Hepatocyte (in vitro differentiated cells): ENCODE data around the gene REEP6. TPM values are rescaled to one million over a fixed set of nuclear protein-coding genes. Genes with fewer than 3 reads are reported as not detected.
A peak's percentile ranks its signal among the peaks of the same experiment; 100 is the strongest.
"Not testable (repeated sequence)": the region's sequence is repeated elsewhere in the genome, so short reads cannot be mapped to it uniquely, and the experiment has no call there.

Experiments
- DNase-seq: peaks from one replicate; pipeline ENCODE4 v3.0.0-alpha.2; 2016; ENCODE audit warnings: low spot score
- H2AFZ ChIP-seq: fragments of 200-600 bp; sonication (generic); 2 replicates; pipeline ENCODE4 v1.6.0; 2016; ENCODE audit warnings: antibody characterized with exemption, mild to moderate bottlenecking
- H3K27ac ChIP-seq: fragments of 200-600 bp; sonication (generic); 2 replicates; pipeline ENCODE4 v1.5.1; 2016; ENCODE audit warnings: mild to moderate bottlenecking
- H3K27me3 ChIP-seq: fragments of 200-600 bp; sonication (generic); 2 replicates; pipeline ENCODE4 v1.6.1; 2016
- H3K36me3 ChIP-seq: fragments of 200-600 bp; sonication (generic); replicated peaks from 2 replicates; pipeline ENCODE4 v1.5.1; 2016; ENCODE audit warnings: low read depth; ENCODE audit not compliant: insufficient read depth
- H3K4me1 ChIP-seq: fragments of 200-600 bp; sonication (generic); 2 replicates; pipeline ENCODE4 v1.5.1; 2016; ENCODE audit warnings: mild to moderate bottlenecking, moderate library complexity; ENCODE audit not compliant: insufficient read depth
- H3K4me2 ChIP-seq: fragments of 200-600 bp; sonication (generic); 2 replicates; pipeline ENCODE4 v1.6.0; 2016
- H3K4me3 ChIP-seq: fragments of 200-600 bp; sonication (generic); 2 replicates; pipeline ENCODE4 v1.5.1; 2016; ENCODE audit warnings: mild to moderate bottlenecking
- H3K79me2 ChIP-seq: fragments of 200-600 bp; sonication (generic); 2 replicates; pipeline ENCODE4 v1.6.0; 2017; ENCODE audit warnings: mild to moderate bottlenecking
- H3K9me2 ChIP-seq: fragments of 200-600 bp; sonication (generic); replicated peaks from 2 replicates; pipeline ENCODE4 v1.6.0; 2017; ENCODE audit warnings: mild to moderate bottlenecking; ENCODE audit not compliant: insufficient read depth
- H3K9me3 ChIP-seq: fragments of 200-600 bp; sonication (generic); 2 replicates; pipeline ENCODE4 v1.5.1; 2016; ENCODE audit warnings: low read depth, mild to moderate bottlenecking
- H4K20me1 ChIP-seq: fragments of 200-600 bp; sonication (generic); 2 replicates; pipeline ENCODE4 v1.6.0; 2016; ENCODE audit warnings: mild to moderate bottlenecking; ENCODE audit not compliant: insufficient read depth, poor library complexity, severe bottlenecking
- CTCF ChIP-seq: fragments of 200-600 bp; sonication (generic); IDR thresholded peaks from 2 replicates; pipeline ENCODE4 v1.5.1; 2016; ENCODE audit warnings: antibody characterized with exemption, mild to moderate bottlenecking; ENCODE audit not compliant: poor library complexity
- EZH2 ChIP-seq: fragments of 200-600 bp; sonication (generic); IDR thresholded peaks from 2 replicates; pipeline ENCODE4 v1.6.1; 2016; ENCODE audit warnings: antibody characterized with exemption, mild to moderate bottlenecking, borderline replicate concordance
- EZH2phosphoT487 ChIP-seq: fragments of 200-600 bp; sonication (generic); IDR thresholded peaks from one replicate; pipeline ENCODE4 v1.6.1; 2018; ENCODE audit warnings: antibody characterized with exemption, mild to moderate bottlenecking, low read depth, moderate library complexity; ENCODE audit not compliant: unreplicated experiment, severe bottlenecking
- WGBS: methylation state at CpG from one replicate; pipeline ENCODE4 v1.1.6; 2016; ENCODE audit warnings: low lambda C conversion rate; ENCODE audit errors: missing lambda C conversion rate; 5-methylcytosine and 5-hydroxymethylcytosine counted together
- polyA plus RNA-seq: library from polyadenylated mRNA; unstranded; fragments of >200 nt; fragmentation: Nextera tagmentation; extraction: Ambion mirVana; gene quantifications from 2 replicates; pipeline ENCODE4 v1.2.1, GENCODE V29; 2016
- total RNA-seq: library from RNA; depleted of rRNA; stranded (reverse); fragments of >200 nt; gene quantifications from 2 replicates; pipeline ENCODE4 v1.2.3, GENCODE V29; 2014

Gene REEP6
- total and polyA plus RNA-seq, 2 experiments from 2014 or later, result 88.9 to 218 TPM

GRCh38 chr19:1474011-1474764, 16.8 kb upstream of the REEP6 start:
- Histone ChIP-seq H3K27ac (no peak overlapping the region), H3K36me3 (no peaks in the 10 kb centered on the region), H3K9me3 (no peaks in the 10 kb centered on the region), H3K4me1 (peaks cover 29% of the 10 kb centered on the region), H4K20me1 (peaks cover 62% of the 10 kb centered on the region), H3K27me3 (peaks cover 42% of the 10 kb centered on the region), H2AFZ (no peak overlapping the region), H3K4me2 (no peak overlapping the region), H3K79me2 (peaks cover 28% of the 10 kb centered on the region), H3K4me3 (no peak overlapping the region), H3K9me2 (no peaks in the 10 kb centered on the region)
- no peak for DNase-seq
- 91% methylated on average over 31 of the region's 31 CpGs for WGBS
- no peak for TF ChIP-seq EZH2
- no peak for TF ChIP-seq EZH2phosphoT487
- no peak for TF ChIP-seq CTCF

GRCh38 chr19:1474765-1475351, 16.1 kb upstream of the REEP6 start:
- Histone ChIP-seq H3K9me3 (no peaks in the 10 kb centered on the region), H3K27me3 (peaks cover 39% of the 10 kb centered on the region), H3K79me2 (peaks cover 28% of the 10 kb centered on the region), H3K4me2 (no peak overlapping the region), H3K27ac (no peak overlapping the region), H3K4me3 (no peak overlapping the region), H2AFZ (no peak overlapping the region), H4K20me1 (peaks cover 58% of the 10 kb centered on the region), H3K9me2 (no peaks in the 10 kb centered on the region), H3K4me1 (peaks cover 27% of the 10 kb centered on the region), H3K36me3 (no peaks in the 10 kb centered on the region)
- WGBS, result 91% methylated on average over 25 of the region's 26 CpGs
- TF ChIP-seq CTCF, result no peak
- TF ChIP-seq EZH2, result no peak
- DNase-seq, result no peak

GRCh38 chr19:1475751-1476437, 15.1 kb upstream of the REEP6 start:
- Histone ChIP-seq H3K79me2 (peaks cover 28% of the 10 kb centered on the region), H3K4me3 (no peak overlapping the region), H4K20me1 (peaks cover 48% of the 10 kb centered on the region), H3K27ac (no peak overlapping the region), H3K4me1 (peaks cover 16% of the 10 kb centered on the region), H3K4me2 (no peak overlapping the region), H3K9me2 (no peaks in the 10 kb centered on the region), H3K27me3 (peaks cover 28% of the 10 kb centered on the region), H3K9me3 (no peaks in the 10 kb centered on the region), H3K36me3 (no peaks in the 10 kb centered on the region), H2AFZ (no peak overlapping the region)
- DNase-seq, result no peak
- WGBS, result 95% methylated on average over 27 of the region's 31 CpGs
- TF ChIP-seq CTCF (no peak), EZH2phosphoT487 (no peak), EZH2 (no peak)

GRCh38 chr19:1477056-1477455, 13.9 kb upstream of the REEP6 start:
- H3K4me3 ChIP-seq, H3K9me3 ChIP-seq, H2AFZ ChIP-seq, H3K36me3 ChIP-seq, H3K9me2 ChIP-seq, H3K27ac ChIP-seq, DNase-seq: not testable (repeated sequence)
- H3K4me2 ChIP-seq, result peak overlapping the region; percentile 99
- H3K4me1 ChIP-seq, result peaks cover 11% of the 10 kb centered on the region
- H4K20me1 ChIP-seq, result peaks cover 36% of the 10 kb centered on the region
- WGBS, result 94% methylated on average over 9 of the region's 9 CpGs
- peaks cover 28% of the 10 kb centered on the region for H3K79me2 ChIP-seq
- H3K27me3 ChIP-seq, result peaks cover 17% of the 10 kb centered on the region
